HG02840 (cell line): ENCODE results near the gene TPTE.
"Not testable (repeated sequence)": the region's sequence is repeated elsewhere in the genome, so short reads cannot be mapped to it uniquely, and the experiment has no call there.

ENCODE experiments used
- ATAC-seq: cut with Tn5 transposase; IDR thresholded peaks from one replicate; pipeline ENCODE4 v1.9.1; 2021; ENCODE audit warnings: mild to moderate bottlenecking, moderate library complexity, moderate number of reproducible peaks; ENCODE audit not compliant: unreplicated experiment, low FRiP score

TPTE gene

DNA sequence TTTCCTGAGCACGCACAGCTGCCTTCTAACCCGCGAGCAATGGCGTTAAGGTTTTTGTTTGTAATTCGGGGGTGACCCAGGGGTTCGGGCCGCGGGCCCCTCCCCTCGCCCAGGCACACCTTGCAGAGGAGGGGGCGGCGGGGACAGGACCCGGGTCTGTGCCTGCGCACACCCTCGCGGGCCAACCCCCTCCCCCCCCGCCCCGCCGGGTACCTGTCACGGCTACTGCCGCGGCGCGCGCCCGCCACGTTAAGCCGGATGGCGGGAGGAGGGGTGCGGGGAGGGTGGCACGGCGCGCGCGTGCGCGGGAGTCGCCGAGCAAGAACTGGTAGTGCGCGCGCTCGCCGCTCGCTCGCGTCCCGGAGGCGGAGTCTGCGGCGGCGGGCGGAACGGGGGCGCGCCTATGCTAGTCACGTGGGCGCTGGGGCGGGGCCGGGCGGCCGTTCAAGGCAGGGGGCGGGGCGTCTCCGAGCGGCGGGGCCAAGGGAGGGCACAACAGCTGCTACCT, at the start of gene TPTE:
Gene TPTE, plus strand, starts transcription at position 493 of the 508 bp plus-strand sequence. CDS start 17,141 bp downstream, outside the sequence.
- no peak for ATAC-seq

DNA sequence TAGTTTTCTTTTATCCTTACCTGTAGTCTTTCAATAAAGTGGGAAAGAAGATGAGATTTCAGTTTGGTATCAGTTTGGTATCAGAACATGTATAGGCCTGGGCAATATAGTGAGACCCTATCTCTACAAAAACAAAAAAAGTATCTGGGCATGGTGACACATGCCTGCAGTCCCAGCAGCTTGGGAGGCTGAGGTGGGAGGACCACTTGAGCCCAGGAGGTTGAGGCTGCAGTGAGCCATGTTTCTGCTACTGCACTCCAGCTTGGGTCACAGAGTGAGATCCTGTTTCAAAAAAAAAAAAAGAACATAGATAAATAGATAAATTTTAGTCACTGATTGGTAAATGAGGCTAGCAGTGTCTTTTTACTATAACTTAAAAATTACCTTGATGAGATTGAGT, 49.4 kb upstream of the TPTE start:
- not testable (repeated sequence) for ATAC-seq

DNA sequence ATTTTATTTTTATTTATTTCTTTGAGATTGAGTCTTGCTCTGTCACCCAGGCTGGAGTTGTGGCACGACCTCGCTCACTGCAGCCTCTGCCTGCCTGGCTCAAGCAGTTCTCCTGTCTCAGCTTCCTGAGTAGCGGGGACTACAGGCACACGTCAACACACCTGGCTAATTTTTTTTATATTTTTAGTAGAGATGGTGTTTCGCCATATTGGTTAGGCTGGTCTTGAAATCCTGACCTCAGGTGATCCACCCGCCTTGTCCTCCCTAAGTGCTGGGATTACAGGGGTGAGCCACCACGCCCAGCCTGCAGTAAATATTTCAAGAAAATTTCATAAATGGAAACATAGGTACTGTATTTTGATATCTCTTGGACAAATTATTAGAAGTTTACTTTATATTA, 43.6 kb upstream of the TPTE start:
- not testable (repeated sequence) for ATAC-seq

DNA sequence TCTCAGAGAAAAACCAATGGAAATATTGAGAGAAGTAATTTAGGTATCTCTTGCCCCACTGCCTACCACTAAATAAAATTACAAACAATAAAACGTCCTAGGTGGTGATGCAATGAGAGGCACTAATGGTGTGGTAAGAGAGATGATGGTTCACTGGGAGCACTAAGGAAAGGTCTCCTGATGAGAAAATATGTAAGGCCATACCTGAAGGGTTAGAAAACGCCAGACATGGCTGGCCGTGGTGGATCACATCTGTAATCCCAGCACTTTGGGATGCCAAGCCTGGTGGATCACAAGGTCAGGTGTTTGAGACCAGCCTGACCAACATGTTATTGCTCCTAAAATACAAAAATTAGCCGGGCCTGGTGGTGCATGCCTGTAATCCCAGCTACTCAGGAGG, 41.5 kb upstream of the TPTE start:
- ATAC-seq = not testable (repeated sequence)

DNA sequence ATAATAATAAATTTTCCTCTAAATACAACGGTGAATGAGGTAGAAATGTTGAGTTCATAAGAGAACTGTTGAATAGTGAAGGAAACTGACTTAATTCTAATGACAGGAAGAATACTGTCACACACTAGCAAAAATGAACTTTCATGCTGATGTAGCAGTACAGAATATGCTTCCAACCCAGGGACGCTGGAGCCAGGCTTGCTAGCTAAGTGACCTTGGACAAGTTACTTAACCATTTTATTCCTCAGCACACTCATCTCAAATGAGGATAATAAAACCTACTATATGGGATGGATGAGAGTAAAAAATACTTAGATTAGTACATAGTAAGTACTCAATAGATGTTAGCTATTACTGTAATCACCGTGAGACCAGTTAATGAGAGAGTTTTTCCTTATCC, 36.5 kb upstream of the TPTE start:
- not testable (repeated sequence) for ATAC-seq

DNA sequence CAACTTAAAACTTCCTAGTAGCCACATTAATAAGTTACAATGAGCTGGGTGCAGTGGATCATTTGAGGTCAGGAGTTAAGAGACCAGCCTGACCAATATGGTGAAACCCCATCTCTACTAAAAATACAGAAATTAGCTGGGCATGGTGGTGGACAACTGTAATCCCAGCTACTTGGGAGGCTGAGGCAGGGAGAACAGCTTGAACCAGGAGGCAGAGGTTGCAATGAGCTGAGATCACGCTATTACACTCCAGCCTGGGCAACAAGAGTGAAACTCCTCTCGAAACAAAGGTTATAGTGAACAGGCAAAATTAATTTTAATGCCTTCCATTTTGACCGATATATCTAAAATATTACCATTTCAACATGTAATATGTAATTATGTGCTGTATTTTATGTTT, 30.9 kb upstream of the TPTE start:
- ATAC-seq = not testable (repeated sequence)

DNA sequence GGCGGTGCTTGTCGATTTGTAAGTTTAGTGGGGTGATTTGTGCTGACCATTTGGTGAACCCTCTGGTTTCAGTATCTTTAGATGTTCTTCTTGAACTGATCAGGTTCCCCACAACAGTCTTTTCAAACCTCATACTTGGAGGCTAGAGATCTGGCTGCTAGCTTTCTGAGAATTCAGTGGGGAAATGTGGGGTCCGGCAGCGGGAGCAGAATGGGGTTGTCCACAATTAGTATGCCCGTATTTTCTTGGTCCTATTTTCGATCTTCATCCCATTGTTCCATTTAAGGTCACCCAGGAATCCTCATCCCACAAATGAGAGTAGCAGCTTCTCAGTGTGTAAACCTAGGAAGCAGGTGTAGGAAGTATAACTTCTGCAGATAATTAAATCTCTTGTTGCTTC, 10.3 kb upstream of the TPTE start:
- no peak for ATAC-seq

DNA sequence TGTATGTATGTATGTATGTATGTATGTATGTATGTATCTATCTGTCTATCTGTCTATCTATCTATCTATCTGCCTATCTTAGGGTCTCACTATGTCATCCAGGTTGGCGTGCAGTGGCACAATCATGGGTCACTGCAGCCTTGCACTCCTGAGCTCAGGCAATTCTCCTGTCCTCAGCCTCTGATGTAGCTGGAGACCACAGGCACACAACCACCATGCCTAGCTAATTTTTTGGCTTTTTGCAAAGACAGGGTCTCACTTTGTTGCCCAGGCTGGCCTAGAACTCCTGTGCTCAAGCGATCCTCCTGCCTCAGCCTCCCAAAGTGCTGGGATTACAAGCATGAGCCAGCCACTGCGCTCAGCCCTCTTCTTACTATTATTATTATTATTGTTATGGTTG, 4.5 kb upstream of the TPTE start:
- not testable (repeated sequence) for ATAC-seq

DNA sequence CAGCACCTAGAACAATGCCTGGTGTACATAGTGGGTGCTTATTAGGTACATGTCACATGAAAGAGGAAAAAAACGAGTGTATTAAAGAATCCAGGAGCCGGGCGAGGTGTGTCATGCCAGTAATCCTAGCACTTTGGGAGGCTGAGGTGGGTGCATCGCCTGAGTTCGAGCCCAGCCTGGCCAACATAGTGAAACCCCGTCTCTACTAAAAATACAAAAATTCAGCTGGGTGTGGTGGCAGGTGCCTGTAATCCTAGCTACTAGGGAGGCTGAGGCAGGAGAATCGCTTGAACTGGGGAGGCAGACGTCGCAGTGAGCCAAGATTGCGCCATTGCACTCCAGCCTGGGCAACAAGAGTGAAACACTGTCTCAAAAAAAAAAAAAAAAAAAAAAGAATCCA, 3.5 kb upstream of the TPTE start:
- not testable (repeated sequence) for ATAC-seq

DNA sequence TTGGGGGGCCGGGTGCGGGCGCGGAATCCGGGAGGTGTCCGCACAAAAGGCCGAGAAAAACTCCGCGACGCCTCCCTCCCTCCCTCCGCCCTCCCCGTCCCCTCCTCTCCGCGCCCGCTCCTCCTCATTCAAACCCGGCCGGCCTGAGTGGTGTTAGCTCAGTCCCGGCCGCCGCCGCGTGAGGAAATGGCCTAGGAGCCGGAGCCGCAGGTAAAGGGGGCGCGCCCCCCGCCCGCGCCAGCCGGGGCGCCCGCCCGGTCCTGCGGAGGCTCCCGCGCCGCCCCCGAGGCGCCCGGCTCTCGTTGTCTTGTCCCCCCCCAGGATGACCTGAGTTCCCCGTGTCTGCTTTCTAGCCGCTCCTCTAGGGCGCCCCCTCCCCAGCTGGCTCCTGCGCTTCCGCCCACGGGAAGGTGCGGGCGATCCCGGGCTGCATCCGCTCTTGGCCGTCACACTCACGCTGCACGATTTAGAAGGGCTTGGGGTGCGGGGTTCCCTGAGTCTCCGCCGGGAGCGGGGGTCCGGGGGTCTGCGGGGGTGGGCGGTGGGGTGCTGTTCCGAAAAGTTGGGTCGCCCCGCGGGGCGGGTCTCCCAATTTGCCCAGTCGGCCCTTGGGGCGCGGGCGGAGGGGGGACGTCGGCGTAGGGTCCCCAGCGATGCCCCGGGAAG, 585 bp downstream of the TPTE start:
- ATAC-seq = not testable (repeated sequence)

DNA sequence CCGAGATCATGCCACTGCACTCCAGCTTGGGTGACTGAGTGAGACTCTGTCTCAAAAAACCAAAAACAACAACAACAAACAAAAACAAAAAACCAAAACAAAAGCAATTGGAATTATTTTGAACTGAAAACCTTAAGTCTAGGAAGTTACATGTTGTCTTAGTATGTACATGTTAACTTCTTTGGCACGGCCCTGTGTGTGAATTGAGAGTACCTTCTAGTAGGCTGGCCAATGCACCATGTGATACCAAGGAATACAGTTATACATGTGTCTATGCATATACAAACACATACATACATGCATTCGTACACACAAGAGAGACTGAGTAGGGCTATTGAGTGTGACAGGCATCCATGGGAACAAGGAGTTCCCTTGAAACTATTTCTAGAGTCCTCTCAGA, 18.6 kb downstream of the TPTE start:
- ATAC-seq = no peak

DNA sequence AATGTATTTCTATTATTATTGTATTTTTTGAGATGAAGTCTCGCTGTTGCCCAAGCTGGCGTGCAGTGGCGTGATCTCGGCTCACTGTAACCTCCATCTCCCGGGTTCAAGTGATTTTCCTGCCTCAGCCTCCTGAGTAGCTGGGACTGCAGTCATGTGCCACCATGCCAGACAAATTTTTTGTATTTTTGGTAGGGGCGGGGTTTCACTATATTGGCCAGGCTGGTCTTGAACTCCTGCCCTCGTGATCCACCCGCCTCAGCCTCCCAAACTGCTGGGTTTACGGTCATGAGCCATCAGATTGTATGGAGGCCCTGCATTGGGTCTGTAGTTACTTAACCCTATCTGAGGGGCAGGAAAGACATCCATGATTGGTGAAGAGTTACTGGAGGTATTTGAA, 23.0 kb downstream of the TPTE start:
- not testable (repeated sequence) for ATAC-seq

DNA sequence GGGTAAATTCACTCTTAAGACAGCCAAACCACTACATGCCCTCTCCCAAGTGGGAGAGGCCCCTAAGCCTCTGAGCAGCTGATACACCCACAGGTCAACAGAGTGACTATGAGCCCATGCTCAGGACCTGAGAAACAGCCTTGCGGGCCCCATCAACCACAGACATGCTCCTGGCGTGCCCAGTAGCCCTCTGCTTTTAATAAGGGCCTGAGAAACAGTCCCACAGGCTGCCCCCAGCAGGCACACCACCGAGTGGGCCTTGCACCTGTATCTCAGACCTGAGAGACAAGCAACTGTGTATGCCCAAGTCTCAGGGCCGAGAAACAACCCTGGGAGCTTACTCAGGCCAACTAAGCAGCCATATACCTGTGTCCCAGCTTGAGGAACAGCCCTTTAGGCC, 26.5 kb downstream of the TPTE start:
- not testable (repeated sequence) for ATAC-seq

DNA sequence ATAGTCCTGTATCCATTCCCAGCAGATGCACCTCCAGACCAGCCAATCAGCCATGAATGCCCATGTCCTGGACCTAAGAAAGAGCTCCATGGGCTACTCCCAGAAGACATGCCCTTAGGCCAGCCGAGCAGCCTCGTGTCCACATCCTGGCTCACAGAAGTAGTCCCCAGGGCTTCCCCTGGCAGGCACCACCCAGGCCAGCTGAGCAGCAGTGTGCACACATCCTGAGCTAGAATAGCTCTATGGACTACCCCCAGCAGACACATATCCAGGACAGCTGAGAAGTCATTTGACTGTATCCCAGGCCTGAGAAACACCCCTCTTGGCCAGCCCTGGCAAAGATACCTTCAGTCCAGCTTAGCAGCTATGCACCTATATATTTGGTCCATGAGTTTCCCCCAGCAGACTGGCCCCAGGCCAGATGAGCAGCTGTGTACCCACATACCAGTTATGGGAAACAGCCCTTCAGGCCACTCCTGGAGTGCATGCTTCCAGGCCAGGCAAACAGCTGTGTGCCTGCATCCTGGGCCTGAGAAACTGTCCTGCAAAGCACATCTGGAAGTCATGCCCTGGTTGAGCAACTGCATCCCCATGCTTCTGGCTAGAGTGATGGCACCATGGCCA, 27.1 kb downstream of the TPTE start:
- ATAC-seq = not testable (repeated sequence)

DNA sequence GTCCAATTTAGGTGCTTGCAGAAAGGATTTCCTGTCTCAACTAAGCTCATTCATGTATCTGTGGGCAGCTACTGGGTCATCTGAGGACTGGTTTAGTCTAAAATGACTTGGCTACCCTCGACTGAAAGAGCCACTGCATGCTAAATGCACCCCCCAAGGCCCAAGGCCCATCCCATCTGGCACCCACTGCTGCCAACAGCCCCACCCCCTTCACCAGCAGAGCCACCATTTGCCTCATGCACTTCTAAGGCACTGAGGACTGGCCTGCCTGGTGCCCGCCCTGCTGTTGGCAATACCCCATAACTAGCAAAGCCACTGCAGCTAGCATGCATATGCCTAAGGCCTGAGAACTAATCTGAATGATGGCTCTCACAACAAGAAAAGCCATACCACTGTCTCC, 49.4 kb downstream of the TPTE start:
- not testable (repeated sequence) for ATAC-seq

DNA sequence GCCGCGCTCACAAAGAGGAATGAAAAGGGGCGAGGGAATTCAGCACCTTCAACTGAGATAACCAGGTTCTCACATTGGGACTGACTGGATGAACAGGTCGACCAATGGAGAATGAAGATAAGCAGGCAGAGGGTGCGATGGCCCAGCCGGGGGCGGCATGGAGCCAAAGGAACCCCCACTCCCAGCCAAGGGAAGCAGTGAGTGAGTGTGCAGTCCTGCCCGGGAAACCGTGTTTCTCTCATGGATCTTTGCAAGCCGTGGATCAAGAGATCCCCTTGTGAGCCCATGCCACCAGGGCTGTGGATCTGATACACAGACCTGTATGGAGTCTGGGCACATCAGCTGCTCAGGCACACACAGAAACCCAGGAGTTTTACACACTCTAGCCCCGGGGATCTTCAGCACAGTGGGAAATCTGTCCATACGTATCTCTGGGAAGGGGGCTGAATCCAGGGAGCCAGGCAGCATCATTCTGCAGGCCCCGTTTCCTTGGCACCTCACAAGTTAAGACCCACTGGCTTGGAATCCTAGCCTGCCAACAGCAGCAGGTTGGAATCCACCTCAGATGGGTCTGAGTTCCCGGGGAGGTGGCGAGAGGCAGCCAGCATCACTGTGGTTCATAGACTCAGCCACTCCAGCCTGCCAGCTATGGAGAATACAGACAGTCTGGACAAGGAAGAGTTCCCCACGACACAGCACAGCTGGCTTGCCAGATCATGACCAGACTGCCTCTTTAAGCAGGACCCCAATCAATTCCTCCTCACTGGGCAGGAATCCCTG, 53.3 kb downstream of the TPTE start:
- ATAC-seq = not testable (repeated sequence)

DNA sequence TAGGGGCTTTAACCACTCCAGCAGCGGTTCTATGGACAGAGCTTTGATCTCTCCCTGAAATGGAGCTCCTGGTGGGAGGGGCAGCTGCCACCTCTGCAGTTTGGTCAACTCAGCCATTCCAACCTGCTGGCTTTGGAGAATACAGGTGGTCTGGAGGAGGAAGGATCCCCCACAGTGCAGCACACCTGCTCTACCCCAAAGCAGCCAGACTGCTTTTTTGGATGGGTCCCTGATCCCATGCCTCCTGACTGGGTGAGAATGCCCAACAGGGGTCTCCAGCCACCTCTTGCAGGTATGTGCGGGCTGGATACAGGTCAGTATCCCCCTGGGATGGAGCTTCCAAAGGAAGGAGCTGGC, 53.9 kb downstream of the TPTE start:
- ATAC-seq = no peak

DNA sequence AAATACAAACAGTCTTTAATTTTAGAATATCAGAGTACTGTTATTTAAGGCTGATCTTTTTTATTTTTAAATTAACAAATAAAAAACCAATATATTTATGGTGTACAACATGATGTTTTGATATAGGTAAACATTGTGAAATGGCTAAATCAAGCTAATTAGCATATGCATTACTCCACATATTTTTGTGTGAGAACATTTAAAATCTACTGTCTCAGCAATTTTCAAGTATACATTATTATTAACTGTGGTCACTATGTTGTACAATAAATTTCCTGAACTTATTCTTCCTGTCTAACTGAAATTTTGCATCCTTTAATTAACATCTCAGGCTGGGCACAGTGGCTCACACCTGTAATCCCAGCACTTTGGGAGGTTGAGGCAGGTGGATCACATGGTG, 57.5 kb downstream of the TPTE start:
- ATAC-seq = not testable (repeated sequence)

DNA sequence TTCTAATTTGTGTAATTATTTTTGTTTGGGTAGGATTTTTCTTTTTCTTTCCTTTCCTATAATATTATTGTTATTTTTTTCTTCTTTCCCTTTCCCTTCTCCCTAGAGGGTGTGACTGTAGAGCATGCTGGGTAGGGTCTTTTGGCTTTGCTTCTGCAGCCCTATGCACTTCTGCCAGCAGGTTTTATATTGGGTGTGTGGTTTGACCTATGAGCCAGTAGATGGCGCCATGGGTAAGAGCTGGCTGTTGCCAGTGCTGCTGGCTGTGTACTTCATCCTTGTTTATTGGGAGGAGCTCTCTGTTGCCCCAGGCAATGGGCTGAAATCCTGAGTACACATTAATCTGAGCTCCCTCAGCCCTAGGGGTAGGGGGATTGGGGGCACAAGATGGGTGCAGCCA, 67.7 kb downstream of the TPTE start:
- ATAC-seq = not testable (repeated sequence)

DNA sequence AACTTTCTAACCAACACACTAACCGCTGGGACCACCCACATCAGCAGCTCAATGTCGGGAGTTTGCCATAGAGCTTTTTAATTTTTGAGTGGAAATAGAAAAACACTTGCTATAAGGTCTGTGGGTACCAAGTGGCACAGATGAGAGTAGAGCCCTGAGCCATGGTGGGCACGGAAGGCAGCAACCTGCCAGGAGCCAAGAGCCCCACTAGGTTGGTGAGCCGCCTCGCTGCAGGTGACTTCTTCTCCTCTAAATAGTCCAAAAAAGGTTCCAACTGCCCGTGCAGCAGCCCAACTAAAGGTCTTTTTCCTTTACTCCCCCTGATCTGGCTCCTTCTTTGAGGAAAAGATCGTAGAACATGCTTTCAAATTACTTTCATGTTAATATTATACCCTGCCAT, 85.7 kb downstream of the TPTE start:
- ATAC-seq = not testable (repeated sequence)

DNA sequence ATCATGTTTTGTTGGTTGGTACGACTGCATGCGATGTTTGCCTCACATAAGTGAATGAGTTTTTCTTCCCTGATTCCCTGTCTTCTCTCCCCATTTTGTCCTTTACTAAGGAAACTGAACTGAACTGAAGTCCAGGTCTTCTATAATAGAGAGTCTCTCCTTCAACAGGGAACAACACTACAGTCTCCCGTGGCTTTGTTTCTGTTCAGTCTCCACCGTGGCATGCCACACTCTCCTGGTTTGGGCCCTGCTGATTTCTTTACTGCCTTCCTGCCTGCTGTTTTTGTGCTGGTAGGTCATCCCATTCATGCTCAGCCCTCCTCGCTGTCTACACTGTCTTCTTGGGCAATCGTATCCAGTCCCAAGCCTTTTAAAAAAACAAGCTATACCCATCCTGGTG, 92.9 kb downstream of the TPTE start:
- ATAC-seq = not testable (repeated sequence)
